Uterus (tissue), 4 donors: Measurements from ENCODE around the gene NHS. TPM values are rescaled to one million over a fixed set of nuclear protein-coding genes. Genes with fewer than 3 reads are reported as not detected.

Experiments used
- DNase-seq, 2 donors: peaks; one replicate each; pipeline ENCODE4 v3.0.0-alpha.2; 2019 to 2020
- H3K27ac ChIP-seq, 2 donors: fragments of 200-600 bp; sonication (generic); 1 replicate in 1 of 2; 2 replicates in 1 of 2; pipeline ENCODE4 v1.5.1; 2016 to 2018
- H3K27me3 ChIP-seq, 2 donors: fragments of 200-600 bp; sonication (generic); one replicate each; pipeline ENCODE4 v1.5.1; 2018 to 2019; ENCODE audit warnings: control low read depth in 1 of 2
- H3K36me3 ChIP-seq, 2 donors: fragments of 200-600 bp; sonication (generic); one replicate each; pipeline ENCODE4 v1.5.1; 2019; ENCODE audit warnings: control low read depth in 1 of 2
- H3K4me1 ChIP-seq, 2 donors: fragments of 200-600 bp; sonication (generic); one replicate each; pipeline ENCODE4 v1.5.1; 2018 to 2019; ENCODE audit warnings: control low read depth in 1 of 2
- H3K4me3 ChIP-seq, 2 donors: fragments of 200-600 bp; sonication (generic); 1 replicate in 1 of 2; 2 replicates in 1 of 2; pipeline ENCODE4 v1.5.1; 2018 to 2019; ENCODE audit warnings: mild to moderate bottlenecking in 1 of 2
- H3K9me3 ChIP-seq, 2 donors: fragments of 200-600 bp; sonication (generic); one replicate each; pipeline ENCODE4 v1.5.1; 2019; ENCODE audit warnings: control low read depth in 1 of 2
- CTCF ChIP-seq, 4 experiments: fragments of 200-600 bp in 2 of 4; fragments of 450-650 bp in 2 of 4; sonication (generic) in 2 of 4; IDR thresholded peaks; one replicate each; pipeline ENCODE4 v1.5.1; 2016 to 2019; ENCODE audit warnings: antibody characterized with exemption in 4 of 4, mild to moderate bottlenecking in 2 of 4, moderate library complexity in 1 of 4
- POLR2A ChIP-seq, 2 donors: fragments of 450-650 bp; IDR thresholded peaks; one replicate each; pipeline ENCODE4 v1.6.1; 2016; ENCODE audit warnings: antibody characterized with exemption in 2 of 2, mild to moderate bottlenecking in 1 of 2, moderate library complexity in 1 of 2
- intact Hi-C: fragments of 100-400 bp; cut with DNase I; formaldehyde crosslinking; loops from one replicate; pipeline ENCODE4 v1.15.1; 2023; ENCODE audit warnings: low total_unique reads
- total RNA-seq, 4 donors: library from RNA; depleted of rRNA in 3 of 4; stranded (reverse); fragments of >200 nt in 3 of 4; gene quantifications; one replicate each; pipeline versions ENCODE4 v1.1.0 to v1.2.4, GENCODE V29; 2014 to 2023
- donor health status: DM: yes; HTN: yes; CAD: no.

NHS gene
- total RNA-seq, 4 donors from 2014 or later = 3.5 to 14.3 (median 9.5) TPM

- no peak overlapping the region for H3K27ac ChIP-seq
These were observed 119.2 kb downstream of the NHS start for GRCh38 chrX:17494216-17494615.

GRCh38 chrX:17495052-17495451 is 120.1 kb downstream of the NHS start:
- H3K27ac ChIP-seq = no peak overlapping the region
- no peaks in the 10 kb centered on the region for H3K27me3 ChIP-seq
- H3K9me3 ChIP-seq = no peaks in the 10 kb centered on the region
- intact Hi-C loops = no loop called here
- TF ChIP-seq CTCF (IDR thresholded peaks at IDR 0.05) (no peak), POLR2A (IDR thresholded peaks at IDR 0.05) (no peak)
- DNase-seq = no peak
- H3K4me3 ChIP-seq = no peak overlapping the region
- H3K4me1 ChIP-seq = no peaks in the 10 kb centered on the region
- no peaks in the 10 kb centered on the region for H3K36me3 ChIP-seq

More at GRCh38 chrX:17494216-17494615, 119.2 kb downstream of the NHS start:
- TF ChIP-seq CTCF (IDR thresholded peaks at IDR 0.05) = no peak
- TF ChIP-seq POLR2A (IDR thresholded peaks at IDR 0.05) = no peak
- Histone ChIP-seq H3K36me3 (no peaks in the 10 kb centered on the region), H3K4me1 (no peaks in the 10 kb centered on the region), H3K9me3 (no peaks in the 10 kb centered on the region), H3K27me3 (no peaks in the 10 kb centered on the region), H3K4me3 (no peak overlapping the region)
- intact Hi-C loops = no loop called here
- DNase-seq = no peak

GRCh38 chrX:17496407-17496806 is 121.4 kb downstream of the NHS start:
- Histone ChIP-seq H3K27ac (no peak overlapping the region), H3K27me3 (no peaks in the 10 kb centered on the region), H3K4me1 (no peaks in the 10 kb centered on the region), H3K36me3 (no peaks in the 10 kb centered on the region), H3K4me3 (no peak overlapping the region), H3K9me3 (no peaks in the 10 kb centered on the region)
- no peak for DNase-seq
- intact Hi-C loops = no loop called here
- TF ChIP-seq POLR2A (IDR thresholded peaks at IDR 0.05) (no peak), CTCF (IDR thresholded peaks at IDR 0.05) (no peak)

- Histone ChIP-seq H3K27me3 (no peaks in the 10 kb centered on the region), H3K4me1 (no peaks in the 10 kb centered on the region), H3K4me3 (no peak overlapping the region), H3K36me3 (no peaks in the 10 kb centered on the region), H3K9me3 (no peaks in the 10 kb centered on the region), H3K27ac (no peak overlapping the region)
- no peak for TF ChIP-seq POLR2A (IDR thresholded peaks at IDR 0.05)
- TF ChIP-seq CTCF (IDR thresholded peaks at IDR 0.05) = no peak
- intact Hi-C loops = no loop called here
- no peak for DNase-seq
These were observed 122.2 kb downstream of the NHS start for GRCh38 chrX:17497193-17497592.

GRCh38 chrX:17499512-17499911 is 124.5 kb downstream of the NHS start:
- no peak for DNase-seq
- Histone ChIP-seq H3K9me3 (no peaks in the 10 kb centered on the region), H3K4me1 (no peaks in the 10 kb centered on the region), H3K27ac (no peak overlapping the region), H3K27me3 (no peaks in the 10 kb centered on the region), H3K4me3 (no peak overlapping the region), H3K36me3 (no peaks in the 10 kb centered on the region)
- TF ChIP-seq CTCF (IDR thresholded peaks at IDR 0.05) (no peak), POLR2A (IDR thresholded peaks at IDR 0.05) (no peak)
- intact Hi-C loops = no loop called here
